ENCODE results near the gene RFX4.

DNA sequence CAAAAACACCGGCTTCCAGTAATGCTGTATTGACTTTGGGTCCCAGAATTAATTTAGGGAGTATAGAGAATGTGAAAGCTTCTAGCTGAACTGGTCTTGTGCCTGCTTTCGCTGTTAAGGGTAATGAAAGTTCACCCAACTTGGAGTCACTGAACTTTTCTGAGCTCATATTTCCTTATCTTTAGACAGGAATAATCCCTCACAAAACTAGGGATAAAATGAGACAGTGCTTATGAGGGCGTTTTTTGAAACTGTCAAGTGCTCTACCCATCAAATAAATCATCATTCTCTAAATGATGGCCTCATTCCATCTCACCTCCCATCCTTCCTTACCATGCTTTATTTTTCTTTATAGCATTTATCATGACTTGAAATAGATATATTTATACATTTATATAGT is 74.7 kb downstream of the RFX4 start:
- TF ChIP-seq SNAPC2 (CRISPR knock-in tag; IDR thresholded peaks at IDR 0.05), result no peak
- TF ChIP-seq NFE2 (CRISPR knock-in tag; IDR thresholded peaks at IDR 0.05), result no peak
- TF ChIP-seq ZNF839 (CRISPR knock-in tag; IDR thresholded peaks at IDR 0.05; ENCODE audit: borderline replicate concordance), result no peak
- TF ChIP-seq SMARCC2 (IDR thresholded peaks at IDR 0.05), result no peak
- TF ChIP-seq, protein P1, sequence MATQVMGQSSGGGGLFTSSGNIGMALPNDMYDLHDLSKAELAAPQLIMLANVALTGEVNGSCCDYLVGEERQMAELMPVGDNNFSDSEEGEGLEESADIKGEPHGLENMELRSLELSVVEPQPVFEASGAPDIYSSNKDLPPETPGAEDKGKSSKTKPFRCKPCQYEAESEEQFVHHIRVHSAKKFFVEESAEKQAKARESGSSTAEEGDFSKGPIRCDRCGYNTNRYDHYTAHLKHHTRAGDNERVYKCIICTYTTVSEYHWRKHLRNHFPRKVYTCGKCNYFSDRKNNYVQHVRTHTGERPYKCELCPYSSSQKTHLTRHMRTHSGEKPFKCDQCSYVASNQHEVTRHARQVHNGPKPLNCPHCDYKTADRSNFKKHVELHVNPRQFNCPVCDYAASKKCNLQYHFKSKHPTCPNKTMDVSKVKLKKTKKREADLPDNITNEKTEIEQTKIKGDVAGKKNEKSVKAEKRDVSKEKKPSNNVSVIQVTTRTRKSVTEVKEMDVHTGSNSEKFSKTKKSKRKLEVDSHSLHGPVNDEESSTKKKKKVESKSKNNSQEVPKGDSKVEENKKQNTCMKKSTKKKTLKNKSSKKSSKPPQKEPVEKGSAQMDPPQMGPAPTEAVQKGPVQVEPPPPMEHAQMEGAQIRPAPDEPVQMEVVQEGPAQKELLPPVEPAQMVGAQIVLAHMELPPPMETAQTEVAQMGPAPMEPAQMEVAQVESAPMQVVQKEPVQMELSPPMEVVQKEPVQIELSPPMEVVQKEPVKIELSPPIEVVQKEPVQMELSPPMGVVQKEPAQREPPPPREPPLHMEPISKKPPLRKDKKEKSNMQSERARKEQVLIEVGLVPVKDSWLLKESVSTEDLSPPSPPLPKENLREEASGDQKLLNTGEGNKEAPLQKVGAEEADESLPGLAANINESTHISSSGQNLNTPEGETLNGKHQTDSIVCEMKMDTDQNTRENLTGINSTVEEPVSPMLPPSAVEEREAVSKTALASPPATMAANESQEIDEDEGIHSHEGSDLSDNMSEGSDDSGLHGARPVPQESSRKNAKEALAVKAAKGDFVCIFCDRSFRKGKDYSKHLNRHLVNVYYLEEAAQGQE (IDR thresholded peaks at IDR 0.05; ENCODE audit: borderline replicate concordance in 1 of 2, low read depth in 1 of 2, low read length in 2 of 2), result no peak
- TF ChIP-seq ARNT (IDR thresholded peaks at IDR 0.05), result no peak
- no peak for TF ChIP-seq ZNF512 (CRISPR knock-in tag; IDR thresholded peaks at IDR 0.05)
- no peak for TF ChIP-seq ZNF530 (CRISPR knock-in tag; IDR thresholded peaks at IDR 0.05; ENCODE audit: low read depth)
- no peak for TF ChIP-seq HDAC2 (CRISPR knock-in tag; IDR thresholded peaks at IDR 0.05)
- no peak for TF ChIP-seq KLF16 (CRISPR knock-in tag; IDR thresholded peaks at IDR 0.05)
- no peak for TF ChIP-seq EZH2 (conservative IDR thresholded peaks at IDR 0.05; ENCODE audit: low read depth, low read length)
- TF ChIP-seq POLR2AphosphoS5 (IDR thresholded peaks at IDR 0.05; ENCODE audit: low read depth, low read length), result no peak
- TF ChIP-seq TRIM24 (CRISPR knock-in tag; IDR thresholded peaks at IDR 0.05), result no peak
- no peak for TF ChIP-seq CBX2 (IDR thresholded peaks at IDR 0.05; ENCODE audit: low read depth, low read length)
- TF ChIP-seq CBX2 (CRISPR knock-in tag; IDR thresholded peaks at IDR 0.05; ENCODE audit: low read depth), result no peak
